ENCODE measurements around the gene ZBTB49.

The ZBTB49 gene

DNA sequence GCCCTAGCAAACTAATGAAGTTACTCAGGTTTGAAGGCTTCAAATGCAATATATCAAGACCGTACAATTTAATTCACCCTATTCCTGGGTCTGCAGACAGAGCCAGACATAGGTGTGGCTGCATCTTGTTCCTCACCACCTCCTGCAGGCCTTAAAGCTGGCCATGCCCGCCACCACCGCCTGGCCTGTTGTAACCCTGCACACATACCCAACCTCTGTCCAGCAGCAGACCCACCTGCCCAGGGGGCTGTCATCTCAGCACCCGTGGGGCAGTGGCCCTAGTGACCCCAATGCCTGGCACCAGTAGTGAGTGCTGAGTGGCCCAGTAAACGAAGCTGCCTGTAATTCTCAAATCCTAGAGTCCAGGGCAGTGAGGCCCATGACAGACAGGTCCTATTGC, 40.7 kb downstream of the ZBTB49 start:
- DNase-seq (ENCODE audit: low read depth): no peak
- TF ChIP-seq CTCF (IDR thresholded peaks at IDR 0.05; ENCODE audit: insufficient read depth, low read depth, low read length, missing control alignments): no peak
- H3K4me3 ChIP-seq (ENCODE audit: low read length): no peak overlapping the region

DNA sequence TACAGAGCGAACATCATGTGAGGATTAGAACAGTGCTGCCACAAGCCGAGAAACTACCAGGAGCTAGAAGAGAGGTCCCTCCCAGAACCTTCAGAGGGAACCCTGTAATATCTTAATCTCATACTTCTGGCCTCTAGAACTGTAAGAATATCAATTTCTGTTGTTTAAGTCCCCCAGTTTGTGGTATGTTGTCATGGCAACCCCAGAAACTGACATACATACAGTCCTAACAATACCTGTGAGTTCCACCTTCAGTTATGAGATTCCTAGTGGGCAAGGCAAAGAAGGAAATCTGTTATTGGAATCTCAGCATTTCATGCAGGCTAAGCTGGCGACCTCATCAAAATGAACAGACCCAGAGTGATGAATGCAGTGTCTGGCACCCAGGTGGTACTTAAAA, 42.5 kb downstream of the ZBTB49 start:
- no peak for DNase-seq (ENCODE audit: low read depth)
- H3K4me3 ChIP-seq (ENCODE audit: low read length): no peak overlapping the region
- no peak for TF ChIP-seq CTCF (IDR thresholded peaks at IDR 0.05; ENCODE audit: insufficient read depth, low read depth, low read length, missing control alignments)

DNA sequence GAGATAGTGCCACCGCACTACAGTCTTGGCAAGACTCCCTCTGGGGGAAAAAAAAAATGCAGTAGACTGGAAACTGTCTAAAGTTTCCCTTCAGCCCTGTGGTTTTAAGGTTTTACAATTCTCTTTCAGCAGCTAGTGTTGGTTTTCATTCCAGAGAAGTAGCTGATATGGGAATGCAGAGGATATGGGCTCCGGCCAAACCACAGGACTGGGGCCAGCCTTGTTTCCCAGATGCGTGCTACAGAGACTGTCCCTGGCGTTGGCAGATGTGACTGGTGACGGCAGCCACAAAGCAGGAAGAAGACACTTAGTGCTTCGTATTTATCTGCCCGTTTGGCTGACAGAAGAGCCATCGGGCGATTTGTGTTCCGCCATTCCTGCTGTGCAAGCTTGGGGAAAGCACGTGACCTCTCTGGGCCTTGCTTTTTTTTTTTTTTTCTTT, 43.2 kb downstream of the ZBTB49 start:
- no peak overlapping the region for H3K4me3 ChIP-seq (ENCODE audit: low read length)
- no peak for TF ChIP-seq CTCF (IDR thresholded peaks at IDR 0.05; ENCODE audit: insufficient read depth, low read depth, low read length, missing control alignments)
- DNase-seq (ENCODE audit: low read depth): no peak

DNA sequence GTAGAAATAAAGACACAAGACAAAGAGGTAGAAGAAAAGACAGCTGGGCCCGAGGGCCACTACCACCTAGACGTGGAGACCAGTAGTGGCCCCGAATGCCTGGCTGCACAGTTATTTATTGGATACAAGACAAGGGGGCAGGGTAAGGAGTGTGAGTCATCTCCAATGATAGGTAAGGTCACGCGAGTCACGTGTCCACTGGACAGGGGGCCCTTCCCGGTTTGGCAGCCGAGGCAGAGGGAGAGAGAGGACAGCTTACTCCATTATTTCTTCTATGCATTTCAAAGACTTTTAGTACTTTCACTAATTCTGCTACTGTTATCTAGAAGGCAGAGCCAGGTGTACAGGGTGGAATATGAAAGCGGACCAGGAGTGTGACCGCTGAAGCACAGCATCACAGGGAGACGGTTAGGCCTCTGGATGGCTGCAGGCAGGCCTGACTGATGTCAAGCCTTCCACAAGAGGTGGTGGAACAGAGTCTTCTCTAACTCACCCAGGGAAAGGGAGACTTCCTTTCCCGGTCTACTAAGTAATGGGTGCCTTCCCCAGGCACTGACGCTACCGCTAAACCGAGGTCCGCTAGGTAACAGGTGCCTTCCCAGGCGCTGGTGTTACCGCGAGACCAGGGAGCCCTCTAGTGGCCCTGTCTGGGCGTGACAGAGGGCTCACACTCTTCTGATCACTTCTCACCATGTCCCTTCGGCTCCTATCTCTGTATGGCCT, 44.9 kb downstream of the ZBTB49 start:
- peak; percentile 71 for DNase-seq (ENCODE audit: low read depth)
- H3K4me3 ChIP-seq (ENCODE audit: low read length): no peak overlapping the region
- TF ChIP-seq CTCF (IDR thresholded peaks at IDR 0.05; ENCODE audit: insufficient read depth, low read depth, low read length, missing control alignments): peak; percentile 89

GRCh38 chr4:4338210-4339001, 48.4 kb downstream of the ZBTB49 start:
- no peak for DNase-seq (ENCODE audit: low read depth)
- no peak overlapping the region for H3K4me3 ChIP-seq (ENCODE audit: low read length)
- no peak for TF ChIP-seq CTCF (IDR thresholded peaks at IDR 0.05; ENCODE audit: insufficient read depth, low read depth, low read length, missing control alignments)

DNA sequence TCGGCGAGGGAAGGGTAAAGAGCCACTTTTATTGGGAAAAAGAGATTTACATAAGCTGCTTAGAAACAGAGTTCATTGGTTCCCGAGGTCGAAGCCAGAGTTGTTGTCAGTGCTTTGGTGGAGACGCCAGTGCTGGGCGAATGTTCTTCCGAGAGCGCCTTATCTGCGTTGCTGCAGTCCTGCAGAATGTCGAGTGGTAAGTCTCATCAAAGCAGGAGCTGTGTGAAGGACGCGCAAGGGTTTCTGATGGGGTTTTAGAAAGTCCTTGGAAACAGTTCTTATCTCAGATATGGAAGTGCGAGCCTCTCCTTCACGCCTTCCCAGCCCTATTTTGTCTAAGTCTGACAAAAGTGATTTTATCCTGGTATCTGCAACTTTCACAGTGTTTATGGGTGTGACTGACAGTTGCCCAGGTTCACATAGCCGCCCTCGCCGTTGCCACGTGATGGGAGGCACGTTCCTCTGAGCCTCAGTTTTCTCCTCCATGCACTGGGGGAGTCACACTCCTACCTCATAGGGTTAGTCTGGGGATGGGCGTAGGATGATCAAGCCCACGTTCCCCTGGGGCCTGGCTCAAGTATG, 49.5 kb downstream of the ZBTB49 start:
- no peak for TF ChIP-seq CTCF (IDR thresholded peaks at IDR 0.05; ENCODE audit: insufficient read depth, low read depth, low read length, missing control alignments)
- peak; percentile 11 for DNase-seq (ENCODE audit: low read depth)
- no peak overlapping the region for H3K4me3 ChIP-seq (ENCODE audit: low read length)

Data from epithelial cell of esophagus (primary cell).